ENCODE measurements around the gene SMAD7. TPM values are rescaled to one million over a fixed set of nuclear protein-coding genes. Genes with fewer than 3 reads are reported as not detected.

SMAD7 gene
- total RNA-seq, 4 donors from 2014 or later = 33.6 to 78.4 (median 47.2) TPM

- no peak for ATAC-seq (ENCODE audit: low FRiP score)
- DNase-seq (ENCODE audit: low spot score) = no peak
- TF ChIP-seq CTCF (IDR thresholded peaks at IDR 0.05) = no peak
Observed at GRCh38 chr18:48963586-48964470, 13.1 kb upstream of the SMAD7 start.

GRCh38 chr18:48962994-48963561, 12.3 kb upstream of the SMAD7 start:
- TF ChIP-seq CTCF (IDR thresholded peaks at IDR 0.05) = no peak
- ATAC-seq (ENCODE audit: low FRiP score) (no peak), DNase-seq (ENCODE audit: low spot score) (no peak)

GRCh38 chr18:48962252-48962993, 11.7 kb upstream of the SMAD7 start:
- no peak for ATAC-seq (ENCODE audit: low FRiP score)
- DNase-seq (ENCODE audit: low spot score) = no peak
- TF ChIP-seq CTCF (IDR thresholded peaks at IDR 0.05) = no peak

GRCh38 chr18:48961547-48961946, 10.8 kb upstream of the SMAD7 start:
- ATAC-seq (ENCODE audit: low FRiP score) = peak; percentile 16

GRCh38 chr18:48959921-48960920, 9.5 kb upstream of the SMAD7 start:
- DNase-seq (ENCODE audit: low spot score) (no peak), ATAC-seq (ENCODE audit: low FRiP score) (peak; percentile 56)
- TF ChIP-seq CTCF (IDR thresholded peaks at IDR 0.05) = no peak

More at GRCh38 chr18:48961547-48961946, 10.8 kb upstream of the SMAD7 start:
- no peak for DNase-seq (ENCODE audit: low spot score)
- no peak for TF ChIP-seq CTCF (IDR thresholded peaks at IDR 0.05)

- ATAC-seq (ENCODE audit: low FRiP score) (no peak), DNase-seq (ENCODE audit: low spot score) (no peak)
- TF ChIP-seq CTCF (IDR thresholded peaks at IDR 0.05) = no peak
Observed at GRCh38 chr18:48959551-48959920, 8.8 kb upstream of the SMAD7 start.
